ENCODE data around the gene ZNF534.

The ZNF534 gene

DNA sequence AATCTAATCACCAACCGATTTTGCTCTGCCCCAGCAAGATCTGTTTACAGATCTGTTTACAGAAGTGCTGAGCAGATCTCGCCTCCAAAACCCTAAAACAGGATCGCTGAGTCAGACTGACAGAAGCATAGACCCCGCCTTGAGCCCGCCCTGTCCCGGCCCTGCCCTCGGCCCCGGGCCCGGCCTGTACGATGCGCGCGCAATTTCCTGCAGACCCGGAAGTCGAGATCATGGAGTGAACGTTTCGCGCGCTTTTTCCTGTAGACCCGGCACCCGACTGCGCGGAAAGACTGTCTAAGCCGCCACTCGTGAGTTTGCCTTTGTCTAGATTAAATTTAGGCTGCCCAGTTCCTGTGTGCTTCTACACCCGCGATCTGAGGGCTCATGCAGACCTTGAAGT, at the start of gene ZNF534:
Gene ZNF534 (plus strand): TSS at position 212 of the 400 bp plus-strand sequence. CDS start 2,327 bp downstream, outside the sequence.
- no peak for TF ChIP-seq CTCF (conservative IDR thresholded peaks at IDR 0.05; ENCODE audit: low read depth, low read length)

GRCh38 chr19:52391135-52391534, 37.8 kb upstream of the ZNF534 start:
- no peak overlapping the region for H3K4me3 ChIP-seq (ENCODE audit: low read depth, low read length)
- no peak for TF ChIP-seq CTCF (conservative IDR thresholded peaks at IDR 0.05; ENCODE audit: low read depth, low read length)
- no peak for DNase-seq (ENCODE audit: low read depth)

More for the DNA sequence above, at the start of gene ZNF534:
- DNase-seq (ENCODE audit: low read depth) = no peak
- H3K4me3 ChIP-seq (ENCODE audit: low read depth, low read length) = no peak within 1 kb of the TSS

DNA sequence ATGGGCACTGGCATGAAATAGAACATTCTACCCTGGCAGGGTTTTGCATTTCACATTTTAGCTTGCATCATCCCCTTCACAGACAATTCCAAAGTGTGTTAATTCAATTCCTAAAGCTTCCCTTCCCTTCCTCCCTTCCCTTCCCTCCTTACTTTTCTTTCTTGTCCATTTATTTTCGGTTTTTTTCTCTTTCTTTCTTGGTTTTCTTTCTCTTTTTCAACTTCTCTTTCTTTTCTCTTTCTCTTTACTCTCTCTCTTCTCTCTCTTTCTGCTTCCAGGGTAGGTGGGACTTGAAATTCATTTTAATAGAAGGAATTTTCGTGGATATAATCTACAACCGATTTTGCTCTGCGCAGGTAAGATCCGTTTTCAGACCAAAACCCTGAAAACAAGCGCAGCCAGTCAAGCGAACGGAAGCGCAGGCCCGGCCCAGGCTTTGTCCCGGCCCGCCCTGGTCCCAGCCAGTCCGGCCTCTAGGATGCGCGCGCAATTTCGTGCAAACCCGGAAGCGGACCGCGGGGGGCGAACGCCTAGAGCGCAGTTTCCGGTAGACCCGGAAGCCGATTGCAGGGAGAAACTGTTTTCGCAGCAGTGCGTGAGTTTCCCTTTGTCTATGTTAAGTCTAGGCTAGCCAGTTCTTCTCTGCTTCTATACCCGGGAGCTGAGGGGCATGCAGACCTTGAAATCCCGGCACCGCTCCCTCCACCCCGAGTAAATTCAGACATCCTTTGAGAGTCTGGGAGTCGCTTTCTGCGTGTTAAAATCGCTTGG, 31.5 kb upstream of the ZNF534 start, which contains the start of gene ZNF528:
Gene ZNF528 (plus strand): TSS at position 540 of the 771 bp plus-strand sequence. CDS start 4,165 bp downstream, outside the sequence.
- no peak for TF ChIP-seq CTCF (conservative IDR thresholded peaks at IDR 0.05; ENCODE audit: low read depth, low read length)
- peak within 1 kb of the TSS; percentile 86 for H3K4me3 ChIP-seq (ENCODE audit: low read depth, low read length)
- DNase-seq (ENCODE audit: low read depth) = peak; percentile 96

DNA sequence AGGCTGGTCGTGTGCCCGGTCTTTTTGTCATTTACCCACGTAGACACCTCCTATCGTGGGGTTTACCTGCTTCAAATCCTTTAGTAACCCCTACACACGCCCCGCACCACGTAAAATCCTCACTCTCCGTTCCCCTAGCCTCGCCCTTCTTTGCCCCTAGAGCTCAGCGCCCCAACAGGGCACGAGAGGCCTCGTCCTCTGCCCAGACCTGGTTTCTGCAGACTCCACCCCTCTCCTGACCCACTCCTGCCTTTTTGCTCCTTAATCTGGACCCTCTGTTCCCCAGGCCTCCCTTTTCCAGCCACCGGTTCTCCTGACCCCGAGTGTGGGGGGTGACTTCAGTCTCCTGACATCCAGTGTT, 30.9 kb upstream of the ZNF534 start:
- peak overlapping the region; percentile 86 for H3K4me3 ChIP-seq (ENCODE audit: low read depth, low read length)
- peak; percentile 9 for TF ChIP-seq CTCF (conservative IDR thresholded peaks at IDR 0.05; ENCODE audit: low read depth, low read length)
- peak; percentile 8 for DNase-seq (ENCODE audit: low read depth)

GRCh38 chr19:52410276-52410675, 18.7 kb upstream of the ZNF534 start:
- DNase-seq (ENCODE audit: low read depth) = no peak
- H3K4me3 ChIP-seq (ENCODE audit: low read depth, low read length) = no peak overlapping the region

DNA sequence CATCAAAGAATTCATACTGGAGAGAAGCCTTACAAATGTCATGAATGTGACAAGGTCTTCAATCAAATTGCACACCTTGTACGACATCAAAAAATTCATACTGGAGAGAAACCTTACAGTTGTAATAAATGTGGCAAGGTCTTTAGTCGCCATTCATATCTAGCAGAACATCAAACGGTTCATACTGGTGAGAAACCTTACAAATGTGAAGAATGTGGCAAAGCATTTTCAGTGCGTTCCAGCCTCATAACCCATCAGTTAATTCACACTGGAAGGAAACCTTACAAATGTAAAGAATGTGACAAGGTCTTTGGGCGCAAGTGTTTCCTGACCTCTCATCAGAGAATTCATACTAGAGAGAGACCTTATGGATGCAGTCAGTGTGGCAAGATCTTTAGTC, 13.2 kb upstream of the ZNF534 start:
- TF ChIP-seq CTCF (conservative IDR thresholded peaks at IDR 0.05; ENCODE audit: low read depth, low read length) = no peak
- DNase-seq (ENCODE audit: low read depth) = no peak
- no peak overlapping the region for H3K4me3 ChIP-seq (ENCODE audit: low read depth, low read length)

More at GRCh38 chr19:52410276-52410675, 18.7 kb upstream of the ZNF534 start:
- TF ChIP-seq CTCF (conservative IDR thresholded peaks at IDR 0.05; ENCODE audit: low read depth, low read length) = no peak

- no peak for TF ChIP-seq CTCF (conservative IDR thresholded peaks at IDR 0.05; ENCODE audit: low read depth, low read length)
These were observed 13.2 kb downstream of the ZNF534 start for GRCh38 chr19:52442179-52442578.

More at GRCh38 chr19:52442179-52442578, 13.2 kb downstream of the ZNF534 start:
- H3K4me3 ChIP-seq (ENCODE audit: low read depth, low read length) = no peak overlapping the region
- DNase-seq (ENCODE audit: low read depth) = no peak
